NCI-H1092 (cell line): ENCODE measurements around the gene TELO2.

ENCODE experiments used
- DNase-seq: peaks from one replicate; lab custom pipeline; 2025; lab: John Stamatoyannopoulos, UW

The TELO2 gene

GRCh38 chr16:1537138-1537577 lies 44.0 kb downstream of the TELO2 start:
- DNase-seq: no peak

- no peak for DNase-seq
These were observed 44.7 kb downstream of the TELO2 start for GRCh38 chr16:1537763-1538289.

GRCh38 chr16:1538804-1539520 lies 45.8 kb downstream of the TELO2 start:
- DNase-seq: no peak

- no peak for DNase-seq
These were observed 46.8 kb downstream of the TELO2 start for GRCh38 chr16:1539720-1540555.

- no peak for DNase-seq
These were observed 47.3 kb downstream of the TELO2 start for GRCh38 chr16:1540556-1540855.

- no peak for DNase-seq
These were observed 48.4 kb downstream of the TELO2 start for GRCh38 chr16:1541293-1542165.

- no peak for DNase-seq
These were observed 49.0 kb downstream of the TELO2 start for GRCh38 chr16:1542166-1542500.

- no peak for DNase-seq
These were observed 49.4 kb downstream of the TELO2 start for GRCh38 chr16:1542533-1542932.

- DNase-seq: no peak
These were observed 50.1 kb downstream of the TELO2 start for GRCh38 chr16:1543085-1543896.

GRCh38 chr16:1545044-1546040 lies 52.2 kb downstream of the TELO2 start:
- DNase-seq: no peak

GRCh38 chr16:1546430-1546829 lies 53.3 kb downstream of the TELO2 start:
- DNase-seq: no peak

GRCh38 chr16:1548233-1548632 lies 55.1 kb downstream of the TELO2 start:
- DNase-seq: no peak

- no peak for DNase-seq
These were observed 55.6 kb downstream of the TELO2 start for GRCh38 chr16:1548727-1549126.

GRCh38 chr16:1550069-1550468 lies 56.9 kb downstream of the TELO2 start:
- no peak for DNase-seq

- no peak for DNase-seq
These were observed 57.5 kb downstream of the TELO2 start for GRCh38 chr16:1550696-1551095.

GRCh38 chr16:1551166-1551565 lies 58.0 kb downstream of the TELO2 start:
- DNase-seq: no peak

- no peak for DNase-seq
These were observed 59.0 kb downstream of the TELO2 start for GRCh38 chr16:1552129-1552528.

GRCh38 chr16:1553946-1554825 lies 61.0 kb downstream of the TELO2 start:
- DNase-seq: no peak

- no peak for DNase-seq
These were observed 61.8 kb downstream of the TELO2 start for GRCh38 chr16:1554826-1555445.
